MM.1S (cell line): ENCODE data around the gene NME7.

ENCODE experiments used
- EZH2phosphoT487 ChIP-seq: fragments of 300-600 bp; sonication (generic); IDR thresholded peaks from 2 replicates; pipeline ENCODE4 v1.6.1; 2018; ENCODE audit warnings: antibody characterized with exemption, low read length
- TF ChIP-seq, protein P1 (sequence below): fragments of 300-600 bp; sonication (generic); IDR thresholded peaks from 2 replicates; pipeline ENCODE4 v1.5.1; 2016; ENCODE audit warnings: antibody characterized with exemption, low read length, mixed read lengths

DNA sequence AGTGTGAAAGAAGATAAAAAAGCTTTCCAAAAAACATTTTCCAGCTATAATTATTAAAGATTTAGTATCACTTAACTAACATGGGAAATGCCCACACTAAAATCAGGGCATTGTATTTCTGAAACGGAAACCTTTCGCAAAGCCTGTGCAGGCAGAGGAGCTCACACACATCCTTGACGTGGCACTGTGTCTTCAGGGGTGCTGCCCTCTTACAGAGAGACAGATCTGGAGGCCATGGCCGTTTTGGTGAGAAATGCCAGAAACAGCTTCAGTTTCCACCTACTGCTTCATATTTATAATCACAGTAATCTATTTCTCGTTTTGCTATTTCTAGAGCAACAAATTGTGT, 234.4 kb downstream of the NME7 start:
- TF ChIP-seq, protein P1, sequence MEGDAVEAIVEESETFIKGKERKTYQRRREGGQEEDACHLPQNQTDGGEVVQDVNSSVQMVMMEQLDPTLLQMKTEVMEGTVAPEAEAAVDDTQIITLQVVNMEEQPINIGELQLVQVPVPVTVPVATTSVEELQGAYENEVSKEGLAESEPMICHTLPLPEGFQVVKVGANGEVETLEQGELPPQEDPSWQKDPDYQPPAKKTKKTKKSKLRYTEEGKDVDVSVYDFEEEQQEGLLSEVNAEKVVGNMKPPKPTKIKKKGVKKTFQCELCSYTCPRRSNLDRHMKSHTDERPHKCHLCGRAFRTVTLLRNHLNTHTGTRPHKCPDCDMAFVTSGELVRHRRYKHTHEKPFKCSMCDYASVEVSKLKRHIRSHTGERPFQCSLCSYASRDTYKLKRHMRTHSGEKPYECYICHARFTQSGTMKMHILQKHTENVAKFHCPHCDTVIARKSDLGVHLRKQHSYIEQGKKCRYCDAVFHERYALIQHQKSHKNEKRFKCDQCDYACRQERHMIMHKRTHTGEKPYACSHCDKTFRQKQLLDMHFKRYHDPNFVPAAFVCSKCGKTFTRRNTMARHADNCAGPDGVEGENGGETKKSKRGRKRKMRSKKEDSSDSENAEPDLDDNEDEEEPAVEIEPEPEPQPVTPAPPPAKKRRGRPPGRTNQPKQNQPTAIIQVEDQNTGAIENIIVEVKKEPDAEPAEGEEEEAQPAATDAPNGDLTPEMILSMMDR: no peak
- TF ChIP-seq EZH2phosphoT487: no peak
